ENCODE data around the gene CACNG1.
"Not testable (repeated sequence)": the region's sequence is repeated elsewhere in the genome, so short reads cannot be mapped to it uniquely, and the experiment has no call there.

The CACNG1 gene

GRCh38 chr17:67085406-67085805, 41.1 kb downstream of the CACNG1 start:
- DNase-seq, result no peak

GRCh38 chr17:67088639-67089038, 44.3 kb downstream of the CACNG1 start:
- DNase-seq, result no peak

GRCh38 chr17:67090341-67090740, 46.0 kb downstream of the CACNG1 start:
- no peak for DNase-seq

GRCh38 chr17:67092291-67092690, 47.9 kb downstream of the CACNG1 start:
- no peak for DNase-seq

- not testable (repeated sequence) for DNase-seq
Measured at GRCh38 chr17:67092710-67093109, 48.4 kb downstream of the CACNG1 start.

- no peak for DNase-seq
Measured at GRCh38 chr17:67093348-67093747, 49.0 kb downstream of the CACNG1 start.

GRCh38 chr17:67095291-67095690, 50.9 kb downstream of the CACNG1 start:
- not testable (repeated sequence) for DNase-seq

GRCh38 chr17:67095803-67096202, 51.4 kb downstream of the CACNG1 start:
- no peak for DNase-seq

- no peak for DNase-seq
Measured at GRCh38 chr17:67096609-67097008, 52.3 kb downstream of the CACNG1 start.

- DNase-seq, result no peak
Measured at GRCh38 chr17:67098006-67098405, 53.7 kb downstream of the CACNG1 start.

GRCh38 chr17:67104641-67105040, 60.3 kb downstream of the CACNG1 start:
- not testable (repeated sequence) for DNase-seq

- no peak for DNase-seq
Measured at GRCh38 chr17:67105213-67105612, 60.9 kb downstream of the CACNG1 start.

Measured in NCI-H526 treated with DMSO at 0.1 percent for 48 hours (cell line).